ENCODE measurements around the gene SIGLEC14. TPM values are rescaled to one million over a fixed set of nuclear protein-coding genes. Genes with fewer than 3 reads are reported as not detected.

SIGLEC14 gene
- total RNA-seq, 4 donors from 2014 or later, result 2.2 to 6.0 TPM; not detected in 2

DNA sequence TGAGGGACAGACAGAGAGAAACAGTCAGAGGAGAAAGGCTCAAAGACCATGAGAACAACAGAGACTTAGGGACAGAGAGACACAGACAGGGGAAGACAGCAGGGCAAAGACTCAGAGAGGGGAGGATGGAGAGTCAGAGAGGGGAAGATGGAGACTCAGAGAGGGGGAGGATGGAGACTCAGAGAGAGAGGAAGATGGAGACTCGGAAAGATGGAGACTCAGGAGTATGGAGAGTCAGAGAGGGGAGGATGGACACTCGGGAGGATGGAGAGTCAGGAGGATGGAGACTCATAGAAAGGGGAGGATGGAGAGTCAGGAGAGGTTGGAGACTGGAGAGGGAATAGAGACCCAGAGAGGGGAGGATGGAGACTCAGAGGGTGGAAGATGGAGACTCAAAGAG lies 47.2 kb upstream of the SIGLEC14 start:
- in situ Hi-C loops (cut with MboI; ENCODE audit: low pct_ligation_motif_present in 1 of 4, low pct_unique_long_range_greater_than_20kb in 1 of 4, low sequenced_read_pairs in 3 of 4) (no loop called here), intact Hi-C loops (cut with DNase I; ENCODE audit: low total_unique reads) (loop anchor here (10.0 kb wide), 2 partner anchors 319 to 571 kb away; partner anchors contain the start of genes NKG7 and ZNF766)
- H3K4me3 ChIP-seq, result no peak overlapping the region
- H3K27me3 ChIP-seq, result peaks cover 18% of the 10 kb centered on the region
- no peaks in the 10 kb centered on the region for H3K36me3 ChIP-seq
- H3K9me3 ChIP-seq, result no peaks in the 10 kb centered on the region
- no peak for DNase-seq
- WGBS, 2 donors (ENCODE audit: low coverage in 1 of 2), result 79 to 81% methylated on average over 2 of the region's 2 CpGs
- H3K27ac ChIP-seq, result peak overlapping the region in 1 of 4 donors; percentile 98
- H3K4me1 ChIP-seq, result peaks cover 0 to 30% (median 11%) of the 10 kb centered on the region in 4 donors
- TF ChIP-seq EP300 (IDR thresholded peaks at IDR 0.05; ENCODE audit: low read depth), result no peak
- no peak for TF ChIP-seq CTCF (IDR thresholded peaks at IDR 0.05)
- no peak for TF ChIP-seq POLR2AphosphoS5 (IDR thresholded peaks at IDR 0.05)
- no peak for TF ChIP-seq POLR2A (IDR thresholded peaks at IDR 0.05)

DNA sequence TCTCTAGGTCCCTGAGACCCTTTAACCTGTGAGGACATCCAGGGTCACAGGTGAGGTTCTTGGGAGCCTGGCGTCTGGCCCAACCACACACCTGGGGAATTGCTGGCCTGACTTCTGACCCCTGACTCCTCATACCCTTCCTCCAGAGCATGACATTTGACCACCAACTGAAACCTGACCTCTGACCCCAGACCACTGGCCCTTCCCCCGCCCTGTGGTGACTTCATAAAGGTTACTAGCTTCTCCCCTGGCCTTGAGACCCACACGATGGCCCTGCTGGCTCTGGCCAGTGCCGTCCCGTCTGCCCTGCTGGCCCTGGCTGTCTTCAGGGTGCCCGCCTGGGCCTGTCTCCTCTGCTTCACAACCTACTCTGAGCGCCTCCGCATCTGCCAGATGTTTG lies 46.6 kb upstream of the SIGLEC14 start, which contains the start of gene SPACA6:
Gene SPACA6 (plus strand): TSS at position 71 of the 400 bp plus-strand sequence. CDS start 197 bp downstream, at position 268.
- peaks cover 24% of the 10 kb centered on the region for H3K27me3 ChIP-seq
- no peaks in the 10 kb centered on the region for H3K9me3 ChIP-seq
- in situ Hi-C loops (cut with MboI; ENCODE audit: low pct_ligation_motif_present in 1 of 4, low pct_unique_long_range_greater_than_20kb in 1 of 4, low sequenced_read_pairs in 3 of 4) (no loop called here), intact Hi-C loops (cut with DNase I; ENCODE audit: low total_unique reads) (loop anchor here (10.0 kb wide), 2 partner anchors 318 to 572 kb away; partner anchors contain the start of genes NKG7 and ZNF766)
- H3K4me3 ChIP-seq, result peak within 1 kb of the TSS in 3 of 4 donors; percentile 73 to 77 (median 77)
- WGBS, 2 donors (ENCODE audit: low coverage in 1 of 2), result 78% methylated on average over 8 of the region's 8 CpGs; no CpG with 5 or more reads in 1 of the 2 donors
- peaks cover 0 to 36% (median 11%) of the 10 kb centered on the region in 4 donors for H3K4me1 ChIP-seq
- peak within 1 kb of the TSS in 3 of 4 donors; percentile 92 to 98 (median 97) for H3K27ac ChIP-seq
- no peak for DNase-seq
- no peak for TF ChIP-seq CTCF (IDR thresholded peaks at IDR 0.05)
- no peak for TF ChIP-seq POLR2A (IDR thresholded peaks at IDR 0.05)
- no peak for TF ChIP-seq POLR2AphosphoS5 (IDR thresholded peaks at IDR 0.05)
- no peak for TF ChIP-seq EP300 (IDR thresholded peaks at IDR 0.05; ENCODE audit: low read depth)
- H3K36me3 ChIP-seq, result no peaks in the 10 kb centered on the region

GRCh38 chr19:51692468-51692867 lies 45.8 kb upstream of the SIGLEC14 start:
- Histone ChIP-seq H3K27me3 (peaks cover 32% of the 10 kb centered on the region), H3K4me3 (peak overlapping the region in 1 of 4 donors; percentile 77), H3K9me3 (no peaks in the 10 kb centered on the region), H3K36me3 (no peaks in the 10 kb centered on the region), H3K27ac (peak overlapping the region in 3 of 4 donors; percentile 92 to 98 (median 97)), H3K4me1 (peaks cover 6 to 44% (median 18%) of the 10 kb centered on the region in 4 donors)
- intact Hi-C loops (cut with DNase I; ENCODE audit: low total_unique reads) (loop anchor here (10.0 kb wide), 2 partner anchors 318 to 572 kb away; partner anchors contain the start of genes NKG7 and ZNF766), in situ Hi-C loops (cut with MboI; ENCODE audit: low pct_ligation_motif_present in 1 of 4, low pct_unique_long_range_greater_than_20kb in 1 of 4, low sequenced_read_pairs in 3 of 4) (no loop called here)
- 72% methylated on average over 15 of the region's 18 CpGs; no CpG with 5 or more reads in 1 of the 2 donors for WGBS, 2 donors (ENCODE audit: low coverage in 1 of 2)
- no peak for DNase-seq
- TF ChIP-seq CTCF (IDR thresholded peaks at IDR 0.05) (no peak), EP300 (IDR thresholded peaks at IDR 0.05; ENCODE audit: low read depth) (no peak), POLR2AphosphoS5 (IDR thresholded peaks at IDR 0.05) (no peak), POLR2A (IDR thresholded peaks at IDR 0.05) (no peak)

- Histone ChIP-seq H3K27me3 (peaks cover 33% of the 10 kb centered on the region), H3K4me3 (peak overlapping the region in 3 of 4 donors; percentile 73 to 77 (median 77)), H3K4me1 (peaks cover 7 to 47% (median 19%) of the 10 kb centered on the region in 4 donors), H3K27ac (peak overlapping the region; percentile 92 to 98 (median 96)), H3K9me3 (no peaks in the 10 kb centered on the region), H3K36me3 (no peaks in the 10 kb centered on the region)
- in situ Hi-C loops (cut with MboI; ENCODE audit: low pct_ligation_motif_present in 1 of 4, low pct_unique_long_range_greater_than_20kb in 1 of 4, low sequenced_read_pairs in 3 of 4), result no loop called here
- WGBS, 2 donors (ENCODE audit: low coverage in 1 of 2), result 51 to 60% methylated on average over 1 to 12 of the region's 12 CpGs
- TF ChIP-seq POLR2AphosphoS5 (IDR thresholded peaks at IDR 0.05), result no peak
- no peak for TF ChIP-seq EP300 (IDR thresholded peaks at IDR 0.05; ENCODE audit: low read depth)
- TF ChIP-seq POLR2A (IDR thresholded peaks at IDR 0.05), result no peak
- no peak for TF ChIP-seq CTCF (IDR thresholded peaks at IDR 0.05)
- intact Hi-C loops (cut with DNase I; ENCODE audit: low total_unique reads), result loop anchor here (10.0 kb wide), 2 partner anchors 317 to 573 kb away; partner anchors contain the start of genes NKG7 and ZNF766
- no peak for DNase-seq
These were observed 45.2 kb upstream of the SIGLEC14 start for GRCh38 chr19:51691584-51692428.
